Activated CD8-positive, alpha-beta T cell treated with anti-CD3 and anti-CD28 coated beads, Interleukin-2, amount 10 ng/mL, durations not matched to agents 7 days and 5 days (primary cell): ENCODE data around the gene LRRC58. TPM values are rescaled to one million over a fixed set of nuclear protein-coding genes. Genes with fewer than 3 reads are reported as not detected.
"Not testable (repeated sequence)": the region's sequence is repeated elsewhere in the genome, so short reads cannot be mapped to it uniquely, and the experiment has no call there.

ENCODE experiments used
- ATAC-seq: fragments of 150-1000 bp; cut with Tn5 transposase; one replicate; pipeline ENCODE4 v1.10.0; 2021; ENCODE audit warnings: moderate library complexity
- CTCF ChIA-PET: fragments of 350-600 bp; sonication (Branson Sonifier 250); formaldehyde crosslinking; loops from one replicate; lab custom pipeline; 2021; ENCODE audit warnings: antibody characterized with exemption; lab: Charles Lee
- POLR2A ChIA-PET: fragments of 350-600 bp; sonication (Branson Sonifier 250); formaldehyde crosslinking; loops from one replicate; lab custom pipeline; 2021; ENCODE audit warnings: antibody characterized with exemption; lab: Charles Lee
- DNase-seq: peaks from one replicate; pipeline ENCODE4 v3.0.0-alpha.2; 2020
- H3K27ac Mint-ChIP-seq: one replicate; pipeline ENCODE4 v1.8.0; 2021; ENCODE audit warnings: mild to moderate bottlenecking, mixed read lengths
- H3K27me3 Mint-ChIP-seq: one replicate; pipeline ENCODE4 v1.8.0; 2021; ENCODE audit warnings: low read depth, mixed read lengths
- H3K36me3 Mint-ChIP-seq: one replicate; pipeline ENCODE4 v1.8.0; 2021; ENCODE audit warnings: low read depth, mixed read lengths
- H3K4me1 Mint-ChIP-seq: one replicate; pipeline ENCODE4 v1.8.0; 2021; ENCODE audit warnings: low read depth, mixed read lengths
- H3K4me3 Mint-ChIP-seq: one replicate; pipeline ENCODE4 v1.8.0; 2021; ENCODE audit warnings: mild to moderate bottlenecking, mixed read lengths
- H3K9me3 Mint-ChIP-seq: one replicate; pipeline ENCODE4 v1.8.0; 2022; ENCODE audit warnings: mixed read lengths; ENCODE audit not compliant: insufficient read depth
- total RNA-seq, 2 experiments: library from RNA; stranded (reverse); gene quantifications; one replicate each; pipeline ENCODE4 v1.2.3, GENCODE V29; 2021

The LRRC58 gene
- total RNA-seq, 2 experiments from 2014 or later, result 25.5 to 27.9 TPM

- CTCF ChIA-PET, result no interaction called here
These were observed 9.8 kb downstream of the LRRC58 start for GRCh38 chr3:120339362-120339761.

GRCh38 chr3:120338517-120338916 is 10.6 kb downstream of the LRRC58 start:
- Mint-ChIP-seq H3K27me3 (no peaks in the 10 kb centered on the region), H3K36me3 (peaks cover 66% of the 10 kb centered on the region), H3K4me1 (peaks cover 15% of the 10 kb centered on the region), H3K4me3 (no peak overlapping the region), H3K9me3 (peaks cover 39% of the 10 kb centered on the region), H3K27ac (no peak overlapping the region)
- DNase-seq, result no peak
- no peak for ATAC-seq
- ChIA-PET CTCF (no interaction called here), POLR2A (no interaction called here)

More at GRCh38 chr3:120339362-120339761, 9.8 kb downstream of the LRRC58 start:
- POLR2A ChIA-PET, result no interaction called here
- Mint-ChIP-seq H3K27ac (no peak overlapping the region), H3K4me1 (peaks cover 21% of the 10 kb centered on the region), H3K27me3 (no peaks in the 10 kb centered on the region), H3K4me3 (no peak overlapping the region), H3K9me3 (peaks cover 40% of the 10 kb centered on the region), H3K36me3 (peaks cover 66% of the 10 kb centered on the region)
- ATAC-seq (no peak), DNase-seq (no peak)

- DNase-seq, result no peak
- Mint-ChIP-seq H3K27ac (no peak overlapping the region), H3K27me3 (no peaks in the 10 kb centered on the region), H3K4me1 (peaks cover 3% of the 10 kb centered on the region), H3K4me3 (no peak overlapping the region), H3K9me3 (no peaks in the 10 kb centered on the region), H3K36me3 (peaks cover 54% of the 10 kb centered on the region)
- POLR2A ChIA-PET, result interaction anchor here (0.8 to 1.0 kb wide), 2 partner anchors 12 to 85 kb away, joined by 3 read pairs; no protein-coding TSS in a partner anchor
- CTCF ChIA-PET, result no interaction called here
- ATAC-seq, result no peak
These were observed 16.5 kb downstream of the LRRC58 start for GRCh38 chr3:120332646-120333045.

GRCh38 chr3:120331076-120331475 is 18.1 kb downstream of the LRRC58 start:
- ChIA-PET POLR2A (interaction anchor here (1.1 kb wide), 1 partner anchor 17 kb away, joined by 4 read pairs; no protein-coding TSS in a partner anchor), CTCF (interaction anchor here (1.5 kb wide), 1 partner anchor 18 kb away, joined by 3 read pairs; the partner anchor contains the start of gene LRRC58)
- Mint-ChIP-seq H3K9me3 (no peaks in the 10 kb centered on the region), H3K4me1 (peaks cover 2% of the 10 kb centered on the region), H3K27me3 (no peaks in the 10 kb centered on the region), H3K27ac (no peak overlapping the region), H3K36me3 (peaks cover 56% of the 10 kb centered on the region), H3K4me3 (no peak overlapping the region)
- ATAC-seq, result no peak
- DNase-seq, result no peak

- no peak overlapping the region for H3K4me3 Mint-ChIP-seq
- H3K27me3 Mint-ChIP-seq, result no peaks in the 10 kb centered on the region
- no peaks in the 10 kb centered on the region for H3K9me3 Mint-ChIP-seq
- H3K4me1 Mint-ChIP-seq, result no peaks in the 10 kb centered on the region
- peaks cover 48% of the 10 kb centered on the region for H3K36me3 Mint-ChIP-seq
- no peak for ATAC-seq
- ChIA-PET CTCF (no interaction called here), POLR2A (no interaction called here)
- DNase-seq, result no peak
- H3K27ac Mint-ChIP-seq, result no peak overlapping the region
These were observed 22.4 kb downstream of the LRRC58 start for GRCh38 chr3:120326784-120327183.

- Mint-ChIP-seq H3K4me3 (no peak overlapping the region), H3K27ac (no peak overlapping the region), H3K9me3 (no peaks in the 10 kb centered on the region), H3K4me1 (no peaks in the 10 kb centered on the region), H3K36me3 (peaks cover 42% of the 10 kb centered on the region), H3K27me3 (no peaks in the 10 kb centered on the region)
- CTCF ChIA-PET, result no interaction called here
- ATAC-seq (no peak), DNase-seq (no peak)
- POLR2A ChIA-PET, result no interaction called here
These were observed 25.0 kb downstream of the LRRC58 start for GRCh38 chr3:120324190-120324589.

GRCh38 chr3:120323761-120324160 is 25.4 kb downstream of the LRRC58 start:
- peaks cover 42% of the 10 kb centered on the region for H3K36me3 Mint-ChIP-seq
- H3K4me1 Mint-ChIP-seq, H3K4me3 Mint-ChIP-seq, H3K9me3 Mint-ChIP-seq, ATAC-seq, CTCF ChIA-PET, POLR2A ChIA-PET, H3K27ac Mint-ChIP-seq, H3K27me3 Mint-ChIP-seq, DNase-seq: not testable (repeated sequence)

GRCh38 chr3:120311863-120312794 is 37.0 kb downstream of the LRRC58 start:
- H3K4me1 Mint-ChIP-seq, result peaks cover 6% of the 10 kb centered on the region
- CTCF ChIA-PET, result interaction anchor here (1.0 kb wide), 1 partner anchor 106 kb away, joined by 3 read pairs; no protein-coding TSS in a partner anchor
- DNase-seq (no peak), ATAC-seq (no peak)
- POLR2A ChIA-PET, result no interaction called here
- peaks cover 12% of the 10 kb centered on the region for H3K36me3 Mint-ChIP-seq
- H3K4me3 Mint-ChIP-seq, result no peak overlapping the region
- peaks cover 4% of the 10 kb centered on the region for H3K27me3 Mint-ChIP-seq
- no peak overlapping the region for H3K27ac Mint-ChIP-seq
- peaks cover 20% of the 10 kb centered on the region for H3K9me3 Mint-ChIP-seq

GRCh38 chr3:120306519-120307455 is 42.4 kb downstream of the LRRC58 start:
- H3K4me3 Mint-ChIP-seq, result no peak overlapping the region
- no peaks in the 10 kb centered on the region for H3K4me1 Mint-ChIP-seq
- DNase-seq (no peak), ATAC-seq (no peak)
- H3K27ac Mint-ChIP-seq, result no peak overlapping the region
- POLR2A ChIA-PET, result interaction anchor here (1.6 kb wide), 1 partner anchor 42 kb away, joined by 4 read pairs; the partner anchor contains the start of gene LRRC58
- no peaks in the 10 kb centered on the region for H3K9me3 Mint-ChIP-seq
- H3K36me3 Mint-ChIP-seq, result no peaks in the 10 kb centered on the region
- H3K27me3 Mint-ChIP-seq, result peaks cover 4% of the 10 kb centered on the region
- CTCF ChIA-PET, result no interaction called here

GRCh38 chr3:120304616-120305015 is 44.5 kb downstream of the LRRC58 start:
- H3K9me3 Mint-ChIP-seq, result no peaks in the 10 kb centered on the region
- ATAC-seq, result no peak
- no peaks in the 10 kb centered on the region for H3K36me3 Mint-ChIP-seq
- no peak overlapping the region for H3K4me3 Mint-ChIP-seq
- ChIA-PET POLR2A (no interaction called here), CTCF (no interaction called here)
- H3K27me3 Mint-ChIP-seq, result peaks cover 2% of the 10 kb centered on the region
- H3K4me1 Mint-ChIP-seq, result no peaks in the 10 kb centered on the region
- H3K27ac Mint-ChIP-seq, result no peak overlapping the region
- DNase-seq, result no peak

- no peak for ATAC-seq
These were observed 46.8 kb downstream of the LRRC58 start for GRCh38 chr3:120302361-120302760.

More at GRCh38 chr3:120302361-120302760, 46.8 kb downstream of the LRRC58 start:
- Mint-ChIP-seq H3K9me3 (no peaks in the 10 kb centered on the region), H3K4me3 (no peak overlapping the region), H3K27ac (no peak overlapping the region), H3K4me1 (no peaks in the 10 kb centered on the region), H3K27me3 (peaks cover under 1% of the 10 kb centered on the region), H3K36me3 (no peaks in the 10 kb centered on the region)
- DNase-seq, result no peak
- CTCF ChIA-PET, result interaction anchor here (0.6 kb wide), 1 partner anchor 57 kb away, joined by 4 read pairs; no protein-coding TSS in a partner anchor
- POLR2A ChIA-PET, result no interaction called here
